Brain microvascular endothelial cell (primary cell): Measurements from ENCODE around the gene ITIH3.

ENCODE experiments used
- DNase-seq: peaks from one replicate; pipeline ENCODE4 v3.0.0-alpha.2; 2020
- H3K27ac ChIP-seq: fragments of 250-450 bp; sonication (Bioruptor Pico); 2 replicates; pipeline ENCODE4 v1.5.1; 2020; ENCODE audit warnings: mild to moderate bottlenecking, moderate library complexity
- H3K27me3 ChIP-seq: fragments of 250-450 bp; sonication (Bioruptor Pico); replicated peaks from 2 replicates; pipeline ENCODE4 v1.5.1; 2020; ENCODE audit warnings: mild to moderate bottlenecking
- H3K36me3 ChIP-seq: fragments of 250-450 bp; sonication (Bioruptor Pico); replicated peaks from 2 replicates; pipeline ENCODE4 v1.5.1; 2020; ENCODE audit warnings: mild to moderate bottlenecking
- H3K4me3 ChIP-seq: 2 replicates; pipeline ENCODE4 v1.5.1; 2011; ENCODE audit warnings: low read depth, mild to moderate bottlenecking, control low read depth, low read length, moderate library complexity
- in situ Hi-C: cut with HindIII; loops from 2 replicates; pipeline ENCODE4 v1.10.0; 2017; ENCODE audit warnings: low sequenced_read_pairs, low pct_ligation_motif_present
- TF ChIP-seq, protein P1 (sequence below): IDR thresholded peaks from 2 replicates; pipeline ENCODE4 v1.5.1; 2011; ENCODE audit warnings: low read depth, mild to moderate bottlenecking, moderate library complexity, low read length, control low read depth, inconsistent platforms; ENCODE audit errors: missing control alignments

The ITIH3 gene

GRCh38 chr3:52852419-52852818, 57.8 kb downstream of the ITIH3 start:
- TF ChIP-seq, protein P1, sequence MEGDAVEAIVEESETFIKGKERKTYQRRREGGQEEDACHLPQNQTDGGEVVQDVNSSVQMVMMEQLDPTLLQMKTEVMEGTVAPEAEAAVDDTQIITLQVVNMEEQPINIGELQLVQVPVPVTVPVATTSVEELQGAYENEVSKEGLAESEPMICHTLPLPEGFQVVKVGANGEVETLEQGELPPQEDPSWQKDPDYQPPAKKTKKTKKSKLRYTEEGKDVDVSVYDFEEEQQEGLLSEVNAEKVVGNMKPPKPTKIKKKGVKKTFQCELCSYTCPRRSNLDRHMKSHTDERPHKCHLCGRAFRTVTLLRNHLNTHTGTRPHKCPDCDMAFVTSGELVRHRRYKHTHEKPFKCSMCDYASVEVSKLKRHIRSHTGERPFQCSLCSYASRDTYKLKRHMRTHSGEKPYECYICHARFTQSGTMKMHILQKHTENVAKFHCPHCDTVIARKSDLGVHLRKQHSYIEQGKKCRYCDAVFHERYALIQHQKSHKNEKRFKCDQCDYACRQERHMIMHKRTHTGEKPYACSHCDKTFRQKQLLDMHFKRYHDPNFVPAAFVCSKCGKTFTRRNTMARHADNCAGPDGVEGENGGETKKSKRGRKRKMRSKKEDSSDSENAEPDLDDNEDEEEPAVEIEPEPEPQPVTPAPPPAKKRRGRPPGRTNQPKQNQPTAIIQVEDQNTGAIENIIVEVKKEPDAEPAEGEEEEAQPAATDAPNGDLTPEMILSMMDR: no peak
- in situ Hi-C loops: no loop called here
- Histone ChIP-seq H3K27ac (no peak overlapping the region), H3K4me3 (no peak overlapping the region), H3K27me3 (no peaks in the 10 kb centered on the region), H3K36me3 (peaks cover 13% of the 10 kb centered on the region)
- no peak for DNase-seq

- in situ Hi-C loops: no loop called here
- Histone ChIP-seq H3K36me3 (peaks cover 13% of the 10 kb centered on the region), H3K4me3 (no peak overlapping the region), H3K27ac (no peak overlapping the region), H3K27me3 (no peaks in the 10 kb centered on the region)
- DNase-seq: no peak
- TF ChIP-seq, protein P1: no peak
Measured at GRCh38 chr3:52854013-52854412, 59.4 kb downstream of the ITIH3 start.

- Histone ChIP-seq H3K36me3 (peaks cover under 1% of the 10 kb centered on the region), H3K27ac (no peak overlapping the region), H3K4me3 (no peak overlapping the region), H3K27me3 (no peaks in the 10 kb centered on the region)
- in situ Hi-C loops: no loop called here
- TF ChIP-seq, protein P1: no peak
- no peak for DNase-seq
Measured at GRCh38 chr3:52856666-52857065, 62.1 kb downstream of the ITIH3 start.

DNA sequence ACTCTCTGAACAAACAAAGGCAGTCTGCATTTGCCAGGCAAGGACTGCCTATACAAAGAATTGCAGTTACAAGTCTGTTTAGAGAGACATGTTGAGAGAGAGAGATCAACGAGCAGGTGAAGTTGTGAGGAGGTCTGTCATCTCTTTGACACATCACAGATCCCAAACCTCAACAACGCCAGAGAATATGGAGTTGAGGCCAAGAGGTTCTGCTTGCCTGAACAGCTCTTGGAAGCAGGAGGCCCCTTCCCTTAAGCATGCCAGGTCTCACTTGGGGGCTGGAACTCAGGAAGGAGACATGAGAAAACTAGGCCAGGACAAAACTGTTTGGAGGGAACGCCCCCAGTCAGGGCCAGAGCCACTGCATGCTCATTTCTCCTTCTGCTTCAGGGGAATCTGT, 62.5 kb downstream of the ITIH3 start:
- no peaks in the 10 kb centered on the region for H3K27me3 ChIP-seq
- in situ Hi-C loops: no loop called here
- H3K27ac ChIP-seq: no peak overlapping the region
- TF ChIP-seq, protein P1: no peak
- no peaks in the 10 kb centered on the region for H3K36me3 ChIP-seq
- no peak for DNase-seq
- no peak overlapping the region for H3K4me3 ChIP-seq

DNA sequence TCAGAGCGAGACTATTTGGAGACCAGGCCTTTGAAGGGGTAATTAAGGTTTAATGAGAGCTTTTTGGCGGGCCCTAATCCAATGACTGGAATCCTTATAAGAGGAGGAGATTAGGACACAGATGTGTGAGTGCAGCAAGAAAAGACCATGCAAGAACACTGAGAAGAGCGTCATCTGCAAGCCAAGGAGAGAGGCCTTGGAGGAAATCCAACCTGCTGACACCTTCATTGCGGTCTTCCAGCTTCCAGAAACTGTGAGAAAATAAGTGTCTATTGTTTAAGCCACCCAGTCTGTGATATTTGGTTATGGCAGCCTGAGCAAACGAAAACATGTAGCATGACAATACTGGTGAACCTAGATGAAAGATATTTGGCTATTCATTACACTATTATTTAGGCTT, 63.3 kb downstream of the ITIH3 start:
- in situ Hi-C loops: no loop called here
- H3K27me3 ChIP-seq: no peaks in the 10 kb centered on the region
- H3K4me3 ChIP-seq: no peak overlapping the region
- H3K36me3 ChIP-seq: no peaks in the 10 kb centered on the region
- no peak for DNase-seq
- TF ChIP-seq, protein P1: no peak
- H3K27ac ChIP-seq: no peak overlapping the region
